Measurements from ENCODE around the gene ENOX1. TPM values are rescaled to one million over a fixed set of nuclear protein-coding genes. Genes with fewer than 3 reads are reported as not detected.

ENOX1 gene
- total RNA-seq, 6 experiments from 2014 or later: 0.50 to 3.2 (median 0.64) TPM

DNA sequence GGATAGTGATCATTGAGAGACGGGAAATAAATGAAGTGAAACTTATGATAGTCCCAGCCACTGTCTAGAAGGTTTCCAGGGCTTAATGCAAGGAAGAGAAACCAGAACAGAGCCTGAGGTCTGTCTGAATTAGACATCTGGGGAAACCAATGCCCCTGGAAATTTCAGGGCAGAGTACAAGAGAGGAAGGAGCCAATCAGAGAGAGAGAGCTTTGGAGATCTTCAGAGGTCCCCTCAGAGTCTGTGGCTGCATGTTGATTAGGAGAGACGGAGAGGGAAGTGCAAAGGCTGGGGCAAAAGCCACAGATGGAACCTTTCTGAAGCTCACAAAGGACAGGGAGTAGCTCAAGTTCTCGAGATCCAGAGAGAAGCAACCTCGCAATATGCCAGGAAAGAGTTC is 385.4 kb downstream of the ENOX1 start:
- Mint-ChIP-seq H3K9me3 (no peaks in the 10 kb centered on the region), H3K4me3 (peak overlapping the region; percentile 27; the same call in 1 of the 2 replicates), H3K27me3 (ENCODE audit: insufficient read depth) (peaks cover 10% of the 10 kb centered on the region), H3K4me1 (ENCODE audit: low read depth) (peaks cover 34% of the 10 kb centered on the region), H3K27ac (no peak overlapping the region), H3K36me3 (ENCODE audit: low read depth) (no peaks in the 10 kb centered on the region)
- no peak for DNase-seq
- TF ChIP-seq CTCF (IDR thresholded peaks at IDR 0.05): no peak

DNA sequence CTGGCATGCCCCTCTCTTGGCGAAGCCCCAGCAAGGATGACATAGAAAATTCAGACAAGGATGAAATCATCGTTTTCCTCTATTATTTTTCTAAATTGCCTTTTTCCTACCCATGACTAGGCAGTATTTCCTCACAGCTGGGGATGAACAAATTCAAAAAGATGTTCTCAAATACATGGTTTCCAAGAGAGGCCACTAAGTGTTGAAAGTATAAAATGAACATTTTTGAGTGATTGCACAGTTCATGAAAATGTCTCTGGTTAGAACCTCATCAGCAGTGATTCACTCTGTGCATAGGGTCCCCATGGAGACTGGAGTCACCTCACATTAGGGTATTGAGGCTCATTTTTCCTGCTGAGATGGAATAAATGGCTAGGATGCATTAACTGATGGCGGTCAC is 389.7 kb downstream of the ENOX1 start:
- DNase-seq: peak; percentile 45
- H3K27me3 Mint-ChIP-seq (ENCODE audit: insufficient read depth): peaks cover 12% of the 10 kb centered on the region
- peak overlapping the region; percentile 94 for H3K27ac Mint-ChIP-seq
- H3K4me1 Mint-ChIP-seq (ENCODE audit: low read depth): peaks cover 14% of the 10 kb centered on the region
- H3K4me3 Mint-ChIP-seq: no peak overlapping the region
- TF ChIP-seq CTCF (IDR thresholded peaks at IDR 0.05): no peak
- H3K36me3 Mint-ChIP-seq (ENCODE audit: low read depth): no peaks in the 10 kb centered on the region
- no peaks in the 10 kb centered on the region for H3K9me3 Mint-ChIP-seq

DNA sequence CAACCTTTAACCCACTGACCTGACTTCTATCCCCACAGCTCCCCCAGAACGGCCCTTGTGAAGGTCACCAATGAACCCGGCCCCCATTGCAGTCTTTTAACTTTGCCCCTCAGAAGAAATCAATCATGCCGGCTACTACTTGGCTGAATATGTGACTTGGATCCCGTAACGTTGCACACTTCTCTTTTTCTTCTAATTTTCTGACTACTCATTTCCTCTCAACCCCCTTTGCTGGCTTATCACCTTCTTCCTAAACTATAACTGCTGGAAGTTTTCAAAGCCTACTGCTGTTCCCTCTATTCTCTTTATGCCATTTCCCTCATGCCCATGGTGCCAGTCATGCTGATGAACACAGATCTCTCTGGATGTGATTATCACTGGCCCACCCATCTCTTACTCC is 395.7 kb downstream of the ENOX1 start:
- no peak for DNase-seq
- TF ChIP-seq CTCF (IDR thresholded peaks at IDR 0.05): no peak

DNA sequence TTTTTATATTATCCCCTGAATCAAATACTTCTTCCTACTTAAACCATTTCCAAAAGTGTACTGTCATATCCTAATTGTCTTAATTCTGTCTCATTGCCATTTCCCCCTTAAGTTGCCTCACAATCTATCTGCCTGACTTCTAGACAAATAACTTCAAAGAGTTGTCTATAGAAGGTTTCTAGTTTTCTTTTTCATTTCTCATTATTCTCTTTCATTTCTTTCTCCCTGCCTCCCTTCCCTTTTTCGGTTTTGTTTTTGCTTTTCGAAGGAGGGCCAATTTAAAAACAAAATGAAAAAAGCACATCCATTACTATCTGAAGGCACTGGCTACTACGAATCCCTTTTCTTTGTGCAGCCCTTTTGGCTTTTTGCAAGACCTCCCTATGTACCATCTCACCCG is 396.2 kb downstream of the ENOX1 start:
- no peaks in the 10 kb centered on the region for H3K36me3 Mint-ChIP-seq (ENCODE audit: low read depth)
- peaks cover 4% of the 10 kb centered on the region for H3K27me3 Mint-ChIP-seq (ENCODE audit: insufficient read depth)
- no peak overlapping the region for H3K27ac Mint-ChIP-seq
- DNase-seq: no peak
- H3K4me1 Mint-ChIP-seq (ENCODE audit: low read depth): no peaks in the 10 kb centered on the region
- H3K4me3 Mint-ChIP-seq: no peak overlapping the region
- H3K9me3 Mint-ChIP-seq: no peaks in the 10 kb centered on the region
- TF ChIP-seq CTCF (IDR thresholded peaks at IDR 0.05): no peak

More for the DNA sequence above, 395.7 kb downstream of the ENOX1 start:
- peaks cover 4% of the 10 kb centered on the region for H3K27me3 Mint-ChIP-seq (ENCODE audit: insufficient read depth)
- H3K36me3 Mint-ChIP-seq (ENCODE audit: low read depth): no peaks in the 10 kb centered on the region
- no peak overlapping the region for H3K4me3 Mint-ChIP-seq
- no peaks in the 10 kb centered on the region for H3K4me1 Mint-ChIP-seq (ENCODE audit: low read depth)
- no peak overlapping the region for H3K27ac Mint-ChIP-seq
- no peaks in the 10 kb centered on the region for H3K9me3 Mint-ChIP-seq

DNA sequence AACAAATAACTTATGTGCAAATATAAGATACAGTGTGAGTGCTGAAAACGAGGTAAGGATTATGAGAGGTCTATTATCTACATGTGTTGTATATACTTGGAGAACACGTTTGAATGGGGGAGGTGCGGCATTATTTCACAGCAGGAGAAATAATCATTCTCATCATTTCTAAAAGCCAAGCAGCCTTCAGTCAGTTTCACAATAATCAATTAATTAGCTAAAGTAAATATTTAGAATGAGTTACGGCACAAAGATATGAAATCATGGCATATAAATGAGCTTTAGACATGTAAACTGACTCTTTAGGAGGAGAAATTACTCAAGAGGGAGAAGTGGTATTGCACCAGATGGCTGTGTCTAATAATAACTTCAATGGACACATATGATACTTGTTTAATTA is 396.8 kb downstream of the ENOX1 start:
- Mint-ChIP-seq H3K27ac (no peak overlapping the region), H3K9me3 (no peaks in the 10 kb centered on the region), H3K27me3 (ENCODE audit: insufficient read depth) (peaks cover 4% of the 10 kb centered on the region), H3K36me3 (ENCODE audit: low read depth) (no peaks in the 10 kb centered on the region), H3K4me3 (no peak overlapping the region), H3K4me1 (ENCODE audit: low read depth) (no peaks in the 10 kb centered on the region)
- TF ChIP-seq CTCF (IDR thresholded peaks at IDR 0.05): no peak
- DNase-seq: no peak

DNA sequence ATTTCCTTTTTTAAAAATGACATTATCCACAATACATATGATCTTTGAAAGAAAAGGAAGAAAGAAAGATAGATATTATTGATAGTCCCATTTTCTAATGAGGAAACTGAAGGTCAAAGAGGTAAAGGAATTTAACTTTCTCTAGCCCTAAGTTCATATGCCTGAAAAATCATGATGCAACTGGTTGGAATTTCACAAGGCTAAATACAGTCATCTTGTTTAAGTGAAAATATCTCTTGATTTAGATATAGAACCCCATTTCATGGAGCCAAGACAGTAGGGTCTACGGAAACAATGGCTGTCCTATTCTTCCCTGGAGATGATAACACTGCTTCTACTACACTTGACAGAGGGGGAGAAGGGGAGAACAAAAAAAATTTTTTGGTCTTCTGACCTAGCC is 397.2 kb downstream of the ENOX1 start:
- no peak for DNase-seq
- Mint-ChIP-seq H3K27ac (no peak overlapping the region), H3K9me3 (no peaks in the 10 kb centered on the region), H3K36me3 (ENCODE audit: low read depth) (no peaks in the 10 kb centered on the region), H3K4me3 (no peak overlapping the region), H3K4me1 (ENCODE audit: low read depth) (no peaks in the 10 kb centered on the region), H3K27me3 (ENCODE audit: insufficient read depth) (peaks cover 4% of the 10 kb centered on the region)
- no peak for TF ChIP-seq CTCF (IDR thresholded peaks at IDR 0.05)
